MM.1S (cell line): ENCODE results near the gene MTHFD1L.

Experiments
- DNase-seq: peaks from one replicate; pipeline ENCODE4 v3.0.0-alpha.2; 2015
- H2AFZ ChIP-seq: fragments of 300-600 bp; sonication (generic); 2 replicates; pipeline ENCODE4 v1.6.0; 2016; ENCODE audit warnings: antibody characterized with exemption, low read length
- H3F3A ChIP-seq: fragments of 300-600 bp; sonication (generic); 2 replicates; pipeline ENCODE4 v1.6.1; 2016; ENCODE audit warnings: mild to moderate bottlenecking, antibody characterized with exemption, low read length, moderate library complexity, mixed read lengths; ENCODE audit not compliant: insufficient read depth
- H3K27ac ChIP-seq: fragments of 300-600 bp; sonication (generic); 2 replicates; pipeline ENCODE4 v1.5.1; 2016; ENCODE audit warnings: mild to moderate bottlenecking, low read length
- H3K27me3 ChIP-seq: fragments of 300-600 bp; sonication (generic); replicated peaks from 2 replicates; pipeline ENCODE4 v1.6.0; 2016; ENCODE audit warnings: low read length; ENCODE audit not compliant: insufficient read depth
- H3K36me3 ChIP-seq: fragments of 300-600 bp; sonication (generic); replicated peaks from 2 replicates; pipeline ENCODE4 v1.6.1; 2016; ENCODE audit warnings: mild to moderate bottlenecking, low read length, mixed read lengths; ENCODE audit not compliant: insufficient read depth
- H3K4me1 ChIP-seq: fragments of 300-600 bp; sonication (generic); 2 replicates; pipeline ENCODE4 v1.6.1; 2016; ENCODE audit warnings: low read length, mixed read lengths
- H3K4me2 ChIP-seq: fragments of 300-600 bp; sonication (generic); 2 replicates; pipeline ENCODE4 v1.6.0; 2016; ENCODE audit warnings: low read depth, low read length
- H3K4me3 ChIP-seq: fragments of 300-600 bp; sonication (generic); 2 replicates; pipeline ENCODE4 v1.5.1; 2016; ENCODE audit warnings: low read length, mixed read lengths
- H3K79me2 ChIP-seq: fragments of 300-600 bp; sonication (generic); 2 replicates; pipeline ENCODE4 v1.6.1; 2016; ENCODE audit warnings: mixed run types, low read length, mixed read lengths
- H3K9ac ChIP-seq: fragments of 300-600 bp; sonication (generic); 2 replicates; pipeline ENCODE4 v1.6.1; 2016; ENCODE audit warnings: low read length, mixed read lengths
- H3K9me2 ChIP-seq: fragments of 300-600 bp; sonication (generic); replicated peaks from 2 replicates; pipeline ENCODE4 v1.6.1; 2016; ENCODE audit warnings: mild to moderate bottlenecking, low read length, mixed read lengths; ENCODE audit not compliant: insufficient read depth
- H3K9me3 ChIP-seq: fragments of 300-600 bp; sonication (generic); replicated peaks from 2 replicates; pipeline ENCODE4 v1.6.1; 2016; ENCODE audit warnings: mild to moderate bottlenecking, low read length, mixed read lengths; ENCODE audit not compliant: insufficient read depth
- H4K20me1 ChIP-seq: fragments of 300-600 bp; sonication (generic); 2 replicates; pipeline ENCODE4 v1.6.1; 2016; ENCODE audit warnings: mild to moderate bottlenecking, low read length, moderate library complexity, mixed read lengths; ENCODE audit not compliant: insufficient read depth
- EZH2 ChIP-seq: fragments of 300-600 bp; sonication (generic); optimal IDR thresholded peaks from 2 replicates; pipeline ENCODE3; 2017; ENCODE audit warnings: low read depth, mild to moderate bottlenecking, antibody characterized with exemption, low read length, mixed read lengths
- EZH2phosphoT487 ChIP-seq: fragments of 300-600 bp; sonication (generic); IDR thresholded peaks from 2 replicates; pipeline ENCODE4 v1.6.1; 2018; ENCODE audit warnings: antibody characterized with exemption, low read length
- TF ChIP-seq, protein P1 (sequence below): fragments of 300-600 bp; sonication (generic); IDR thresholded peaks from 2 replicates; pipeline ENCODE4 v1.5.1; 2016; ENCODE audit warnings: antibody characterized with exemption, low read length, mixed read lengths

MTHFD1L gene

DNA sequence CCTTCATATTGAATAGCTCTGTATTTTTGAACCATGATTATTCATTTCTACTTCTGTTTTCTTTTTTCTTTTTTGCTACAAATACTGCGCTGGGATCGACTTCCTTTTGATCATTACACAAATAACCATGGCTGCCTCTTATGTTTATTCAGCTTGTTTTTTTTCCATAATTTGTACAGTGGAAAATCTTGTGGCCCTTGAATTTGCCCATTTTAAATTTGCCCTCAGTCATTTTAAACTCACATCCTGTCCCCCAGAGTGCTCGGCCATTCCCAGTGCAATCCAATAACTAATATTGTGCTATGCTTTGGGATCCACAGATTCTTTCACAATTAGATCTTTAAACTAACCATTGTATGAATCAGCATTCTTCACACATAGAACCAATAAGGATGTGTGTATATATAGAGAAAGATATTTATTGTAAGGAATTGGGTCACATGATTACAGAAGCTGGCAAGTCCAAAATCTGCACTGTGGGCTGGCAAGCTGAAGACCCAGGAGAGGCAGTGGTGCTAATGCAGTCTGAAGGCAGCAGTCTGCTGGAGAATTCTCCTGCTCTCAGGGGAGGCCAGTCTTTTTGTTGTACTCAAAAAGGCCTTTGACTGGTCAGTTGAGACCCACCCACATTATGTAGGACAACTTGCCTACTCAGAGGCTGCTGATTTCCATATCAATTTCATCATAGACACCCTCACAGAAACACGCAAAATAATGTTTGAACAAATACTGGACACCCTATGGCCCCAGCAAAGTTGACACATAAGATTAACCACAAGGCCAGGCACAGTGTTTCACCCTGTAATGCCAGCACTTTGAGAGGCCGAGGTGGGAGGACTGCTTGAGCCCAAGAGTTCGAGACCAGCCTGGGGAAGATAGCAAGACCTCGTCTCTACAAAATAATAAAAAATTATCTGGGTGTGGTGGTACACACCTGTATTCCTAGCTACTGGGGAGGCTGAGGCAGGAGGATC, 147.1 kb downstream of the MTHFD1L start:
- no peaks in the 10 kb centered on the region for H3K9me2 ChIP-seq
- no peak overlapping the region for H3K4me3 ChIP-seq
- TF ChIP-seq EZH2 (no peak), EZH2phosphoT487 (no peak)
- TF ChIP-seq, protein P1, sequence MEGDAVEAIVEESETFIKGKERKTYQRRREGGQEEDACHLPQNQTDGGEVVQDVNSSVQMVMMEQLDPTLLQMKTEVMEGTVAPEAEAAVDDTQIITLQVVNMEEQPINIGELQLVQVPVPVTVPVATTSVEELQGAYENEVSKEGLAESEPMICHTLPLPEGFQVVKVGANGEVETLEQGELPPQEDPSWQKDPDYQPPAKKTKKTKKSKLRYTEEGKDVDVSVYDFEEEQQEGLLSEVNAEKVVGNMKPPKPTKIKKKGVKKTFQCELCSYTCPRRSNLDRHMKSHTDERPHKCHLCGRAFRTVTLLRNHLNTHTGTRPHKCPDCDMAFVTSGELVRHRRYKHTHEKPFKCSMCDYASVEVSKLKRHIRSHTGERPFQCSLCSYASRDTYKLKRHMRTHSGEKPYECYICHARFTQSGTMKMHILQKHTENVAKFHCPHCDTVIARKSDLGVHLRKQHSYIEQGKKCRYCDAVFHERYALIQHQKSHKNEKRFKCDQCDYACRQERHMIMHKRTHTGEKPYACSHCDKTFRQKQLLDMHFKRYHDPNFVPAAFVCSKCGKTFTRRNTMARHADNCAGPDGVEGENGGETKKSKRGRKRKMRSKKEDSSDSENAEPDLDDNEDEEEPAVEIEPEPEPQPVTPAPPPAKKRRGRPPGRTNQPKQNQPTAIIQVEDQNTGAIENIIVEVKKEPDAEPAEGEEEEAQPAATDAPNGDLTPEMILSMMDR, result no peak
- no peaks in the 10 kb centered on the region for H3K79me2 ChIP-seq
- no peaks in the 10 kb centered on the region for H3K9me3 ChIP-seq
- no peak overlapping the region for H3K9ac ChIP-seq
- H4K20me1 ChIP-seq, result no peaks in the 10 kb centered on the region
- no peak overlapping the region for H2AFZ ChIP-seq
- DNase-seq, result no peak
- no peaks in the 10 kb centered on the region for H3F3A ChIP-seq
- H3K4me1 ChIP-seq, result no peaks in the 10 kb centered on the region
- H3K4me2 ChIP-seq, result no peak overlapping the region
- H3K36me3 ChIP-seq, result no peaks in the 10 kb centered on the region
- H3K27me3 ChIP-seq, result no peaks in the 10 kb centered on the region
- no peak overlapping the region for H3K27ac ChIP-seq

DNA sequence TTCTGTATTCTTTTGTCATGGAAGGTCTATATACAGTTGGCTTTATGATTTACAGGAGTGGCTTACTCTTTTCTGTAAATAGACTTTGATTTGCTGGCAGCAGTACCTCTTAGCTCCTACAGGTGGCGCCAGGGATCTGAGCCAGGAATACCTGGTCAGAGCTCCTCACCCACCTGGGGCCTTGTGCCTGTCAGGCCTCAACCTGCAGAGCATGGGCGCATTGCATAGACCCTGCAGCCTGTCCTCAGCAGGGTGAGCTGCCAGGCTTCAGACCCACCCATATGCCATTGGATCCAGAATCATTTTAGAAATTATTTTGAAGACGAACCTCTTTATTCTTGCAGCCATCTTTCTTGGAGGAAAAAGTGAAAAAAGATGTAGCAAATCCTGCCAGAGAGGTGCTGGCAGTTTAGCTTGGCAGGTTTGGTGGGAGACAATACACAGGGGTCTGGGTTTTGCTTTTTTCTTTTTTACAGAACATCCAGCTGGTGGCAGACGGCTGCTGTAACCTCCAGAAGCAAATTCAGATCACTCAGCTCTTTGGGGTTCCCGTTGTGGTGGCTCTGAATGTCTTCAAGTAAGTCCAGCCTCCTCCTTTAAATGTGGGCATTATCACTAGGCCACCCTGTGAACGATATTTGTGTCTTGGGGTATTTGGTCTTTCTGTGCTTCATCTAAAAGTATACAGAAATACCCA, 149.1 kb downstream of the MTHFD1L start:
- no peaks in the 10 kb centered on the region for H3K27me3 ChIP-seq
- H3F3A ChIP-seq, result no peaks in the 10 kb centered on the region
- no peaks in the 10 kb centered on the region for H3K9me3 ChIP-seq
- H3K4me1 ChIP-seq, result no peaks in the 10 kb centered on the region
- H4K20me1 ChIP-seq, result no peaks in the 10 kb centered on the region
- H3K36me3 ChIP-seq, result no peaks in the 10 kb centered on the region
- H2AFZ ChIP-seq, result no peak overlapping the region
- no peaks in the 10 kb centered on the region for H3K79me2 ChIP-seq
- no peak for TF ChIP-seq EZH2
- TF ChIP-seq, protein P1, result peak; percentile 76
- no peaks in the 10 kb centered on the region for H3K9me2 ChIP-seq
- DNase-seq, result peak; percentile 42
- no peak overlapping the region for H3K4me2 ChIP-seq
- no peak overlapping the region for H3K4me3 ChIP-seq
- H3K27ac ChIP-seq, result no peak overlapping the region
- no peak overlapping the region for H3K9ac ChIP-seq

DNA sequence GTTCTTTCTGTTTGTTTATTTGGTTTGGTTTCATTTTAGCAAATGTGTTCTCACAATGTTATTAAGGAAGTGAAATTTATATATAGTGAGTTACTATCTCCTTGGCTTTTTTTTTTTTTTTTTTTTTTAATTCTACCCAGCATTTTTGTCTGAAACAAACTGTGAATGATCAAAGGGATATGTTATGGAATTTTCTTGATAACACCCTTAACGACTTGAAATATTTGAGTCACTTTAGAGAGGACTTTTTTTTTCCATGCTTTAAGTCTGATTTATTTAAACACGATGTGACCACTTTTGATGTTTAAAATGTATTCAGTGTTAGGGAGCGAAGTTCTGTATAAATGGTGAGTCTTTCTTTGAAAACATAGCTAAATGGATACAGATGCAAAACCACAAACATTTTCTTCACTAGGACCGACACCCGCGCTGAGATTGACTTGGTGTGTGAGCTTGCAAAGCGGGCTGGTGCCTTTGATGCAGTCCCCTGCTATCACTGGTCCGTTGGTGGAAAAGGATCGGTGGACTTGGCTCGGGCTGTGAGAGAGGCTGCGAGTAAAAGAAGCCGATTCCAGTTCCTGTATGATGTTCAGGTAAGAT, 149.7 kb downstream of the MTHFD1L start:
- no peaks in the 10 kb centered on the region for H3K9me3 ChIP-seq
- H2AFZ ChIP-seq, result no peak overlapping the region
- no peaks in the 10 kb centered on the region for H3K36me3 ChIP-seq
- TF ChIP-seq EZH2 (no peak), EZH2phosphoT487 (no peak)
- TF ChIP-seq, protein P1, result no peak
- no peaks in the 10 kb centered on the region for H3K79me2 ChIP-seq
- H3K27ac ChIP-seq, result no peak overlapping the region
- no peaks in the 10 kb centered on the region for H3K9me2 ChIP-seq
- H3K4me1 ChIP-seq, result no peaks in the 10 kb centered on the region
- no peak overlapping the region for H3K4me3 ChIP-seq
- no peaks in the 10 kb centered on the region for H3K27me3 ChIP-seq
- no peak overlapping the region for H3K4me2 ChIP-seq
- no peaks in the 10 kb centered on the region for H3F3A ChIP-seq
- H3K9ac ChIP-seq, result no peak overlapping the region
- no peak for DNase-seq
- no peaks in the 10 kb centered on the region for H4K20me1 ChIP-seq
